GM12873 (cell line): ENCODE measurements around the gene FHIT.

Experiments used
- TF ChIP-seq, protein P1 (sequence below): IDR thresholded peaks from 2 replicates; pipeline ENCODE4 v1.5.1; 2012; ENCODE audit warnings: low read depth, mild to moderate bottlenecking, moderate library complexity, low read length, control low read depth; ENCODE audit not compliant: insufficient read depth; ENCODE audit errors: missing control alignments

The FHIT gene

DNA sequence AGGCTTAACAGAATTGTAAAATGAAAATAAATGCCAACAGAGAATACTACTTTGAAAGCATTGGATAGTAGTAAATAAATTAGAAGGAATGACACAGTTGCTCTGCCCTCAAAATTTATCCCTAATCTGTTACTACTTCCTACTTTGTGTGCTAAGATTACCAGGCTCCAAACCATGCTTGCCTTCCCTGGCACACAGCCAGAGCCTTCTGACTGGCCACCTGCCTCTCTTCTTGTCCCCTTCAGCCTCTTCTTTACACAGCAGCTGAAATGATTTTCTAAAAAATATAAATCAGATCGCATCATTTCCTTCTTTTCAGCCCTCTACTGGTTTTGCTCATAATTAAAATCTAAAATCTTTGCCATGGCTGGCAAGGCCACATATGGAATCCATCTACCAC, 334.1 kb downstream of the FHIT start:
- TF ChIP-seq, protein P1, sequence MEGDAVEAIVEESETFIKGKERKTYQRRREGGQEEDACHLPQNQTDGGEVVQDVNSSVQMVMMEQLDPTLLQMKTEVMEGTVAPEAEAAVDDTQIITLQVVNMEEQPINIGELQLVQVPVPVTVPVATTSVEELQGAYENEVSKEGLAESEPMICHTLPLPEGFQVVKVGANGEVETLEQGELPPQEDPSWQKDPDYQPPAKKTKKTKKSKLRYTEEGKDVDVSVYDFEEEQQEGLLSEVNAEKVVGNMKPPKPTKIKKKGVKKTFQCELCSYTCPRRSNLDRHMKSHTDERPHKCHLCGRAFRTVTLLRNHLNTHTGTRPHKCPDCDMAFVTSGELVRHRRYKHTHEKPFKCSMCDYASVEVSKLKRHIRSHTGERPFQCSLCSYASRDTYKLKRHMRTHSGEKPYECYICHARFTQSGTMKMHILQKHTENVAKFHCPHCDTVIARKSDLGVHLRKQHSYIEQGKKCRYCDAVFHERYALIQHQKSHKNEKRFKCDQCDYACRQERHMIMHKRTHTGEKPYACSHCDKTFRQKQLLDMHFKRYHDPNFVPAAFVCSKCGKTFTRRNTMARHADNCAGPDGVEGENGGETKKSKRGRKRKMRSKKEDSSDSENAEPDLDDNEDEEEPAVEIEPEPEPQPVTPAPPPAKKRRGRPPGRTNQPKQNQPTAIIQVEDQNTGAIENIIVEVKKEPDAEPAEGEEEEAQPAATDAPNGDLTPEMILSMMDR, result no peak

- TF ChIP-seq, protein P1, result no peak
These were observed 334.7 kb downstream of the FHIT start for GRCh38 chr3:60916546-60916945.

GRCh38 chr3:60913474-60913873, 337.8 kb downstream of the FHIT start:
- TF ChIP-seq, protein P1, result no peak

DNA sequence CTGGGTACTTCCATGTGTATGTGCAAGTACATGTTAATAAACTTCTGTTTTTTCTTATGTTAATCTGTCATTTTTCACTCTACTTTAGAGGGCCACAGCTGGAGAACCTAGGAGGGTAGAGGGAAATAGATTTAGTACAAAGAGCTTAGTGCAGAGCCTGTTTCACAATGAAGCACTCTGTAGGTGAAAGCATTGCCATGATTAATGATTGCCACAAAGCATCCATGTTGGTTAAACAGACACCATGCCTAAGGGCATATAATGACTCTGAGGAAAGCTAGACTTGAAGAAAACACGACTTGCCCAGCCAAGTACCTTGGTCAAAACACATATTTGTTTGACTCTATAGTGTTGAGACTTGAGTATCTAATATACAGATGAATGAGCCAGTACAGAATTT, 338.4 kb downstream of the FHIT start:
- TF ChIP-seq, protein P1, result no peak

- TF ChIP-seq, protein P1, result no peak
These were observed 339.1 kb downstream of the FHIT start for GRCh38 chr3:60912142-60912541.

DNA sequence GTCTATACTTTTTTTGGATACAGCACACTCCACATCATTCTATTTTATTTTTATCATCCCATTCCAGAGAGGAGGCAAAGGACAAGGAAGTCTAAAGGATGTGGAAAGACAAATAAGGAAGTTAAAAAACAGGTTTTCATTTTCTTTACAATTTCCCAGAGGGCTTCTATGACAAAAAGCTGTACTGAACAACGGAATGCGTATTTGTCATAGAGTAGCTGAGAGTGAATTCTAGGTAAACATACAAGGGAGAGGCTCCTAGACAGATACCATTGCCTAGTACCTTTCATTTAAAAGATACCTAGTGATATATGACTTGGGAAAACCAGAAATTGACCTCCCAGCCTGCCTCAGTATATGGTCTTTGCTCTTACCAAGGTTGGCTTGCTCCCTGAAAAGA, 341.7 kb downstream of the FHIT start:
- TF ChIP-seq, protein P1, result no peak

DNA sequence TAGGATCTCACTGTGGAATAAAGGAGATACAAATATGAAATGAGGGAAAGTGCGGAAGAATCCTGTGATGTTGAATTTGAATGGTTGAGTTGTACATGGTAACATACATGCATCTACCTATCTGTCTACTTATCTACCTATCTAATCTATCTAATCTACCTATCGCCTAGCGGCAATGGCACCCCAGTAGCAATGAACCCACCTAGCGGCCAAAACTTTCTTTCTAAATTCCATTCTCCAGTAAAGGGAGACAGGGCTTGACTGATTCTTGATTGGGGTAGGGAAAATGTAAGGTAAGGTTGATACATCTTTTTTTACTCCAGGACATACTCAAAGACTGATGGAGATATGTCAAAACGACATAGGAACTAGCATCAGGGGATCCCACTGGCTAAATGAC, 345.0 kb downstream of the FHIT start:
- TF ChIP-seq, protein P1, result no peak
